ENCODE results near the gene CCDC88C.

Gene CCDC88C

DNA sequence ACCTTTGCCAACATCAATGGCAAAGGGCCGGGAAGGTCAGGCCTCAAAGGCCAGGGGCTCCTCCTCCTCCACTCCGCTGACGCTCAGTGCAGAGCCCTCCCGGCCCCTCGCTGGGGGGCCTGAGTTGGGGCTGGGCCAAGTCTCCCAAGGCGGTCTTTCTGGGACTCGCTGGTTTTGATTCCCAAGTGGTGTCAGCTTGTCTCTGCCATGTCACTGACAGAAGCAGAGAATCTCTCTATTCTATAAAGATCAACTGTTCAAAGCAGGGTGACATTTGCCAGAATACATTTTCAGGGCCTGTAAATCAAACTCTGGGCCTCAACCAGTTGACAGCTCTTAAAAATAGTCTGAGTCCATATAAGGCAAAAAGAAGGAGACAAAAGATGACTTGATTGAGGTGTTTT is 75.9 kb downstream of the CCDC88C start:
- H3K4me3 ChIP-seq (ENCODE audit: low read length), result no peak overlapping the region
- no peak for TF ChIP-seq CTCF (conservative IDR thresholded peaks at IDR 0.05; ENCODE audit: low read depth, low read length)
- DNase-seq (ENCODE audit: low read depth), result no peak

DNA sequence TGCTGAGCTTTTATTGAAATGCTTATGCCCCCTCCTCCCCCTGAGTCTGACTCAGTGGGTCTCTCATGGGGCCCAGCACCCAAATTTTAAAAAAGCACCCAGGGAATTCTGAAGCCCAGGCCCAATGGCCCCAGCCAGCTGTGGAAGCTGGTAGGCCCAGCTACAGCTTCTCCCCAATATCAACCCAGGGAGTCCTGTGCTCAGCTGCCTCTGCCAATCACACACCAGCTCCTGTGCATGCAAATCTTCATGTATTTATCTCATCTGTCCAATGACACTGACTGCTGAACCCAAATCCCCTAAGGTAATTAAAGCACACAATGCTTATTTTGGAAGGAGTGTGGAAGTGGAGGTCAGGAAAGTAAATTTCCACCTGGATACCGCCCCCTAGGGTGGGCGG is 76.3 kb downstream of the CCDC88C start:
- no peak for TF ChIP-seq CTCF (conservative IDR thresholded peaks at IDR 0.05; ENCODE audit: low read depth, low read length)
- no peak overlapping the region for H3K4me3 ChIP-seq (ENCODE audit: low read length)
- DNase-seq (ENCODE audit: low read depth), result no peak

DNA sequence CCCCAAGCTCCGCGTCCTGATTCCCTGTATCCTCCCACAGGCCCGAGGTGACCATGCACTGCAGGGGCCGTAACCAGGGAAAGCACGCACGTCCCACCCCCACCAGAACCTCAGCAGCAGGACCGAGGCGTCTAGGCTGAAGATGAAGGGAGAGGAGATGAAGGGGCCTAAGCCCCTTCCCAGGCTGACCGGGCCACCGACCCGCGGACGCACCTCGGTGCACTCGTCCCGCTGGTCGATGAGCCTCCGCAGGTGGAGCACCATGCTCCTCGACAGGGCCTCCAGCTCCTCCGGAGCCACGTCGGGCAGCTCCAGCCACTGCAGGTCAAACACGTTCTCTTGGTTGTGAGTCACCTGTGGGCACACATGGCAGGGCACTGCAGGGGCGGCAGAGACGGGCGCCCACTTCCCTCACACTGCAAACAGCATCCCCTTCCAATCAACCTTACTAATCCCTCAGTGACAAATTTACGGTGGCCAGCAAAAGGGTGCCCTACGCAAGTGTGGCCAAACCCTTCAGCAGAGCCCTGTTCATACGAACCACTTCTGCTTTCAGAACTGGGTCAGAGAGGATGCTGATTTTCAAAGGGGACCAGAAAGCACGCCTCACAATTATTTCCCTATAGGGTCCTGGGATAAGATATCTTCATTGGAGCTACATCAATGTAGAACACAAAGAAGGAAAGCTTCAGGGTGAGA is 77.8 kb downstream of the CCDC88C start:
- no peak overlapping the region for H3K4me3 ChIP-seq (ENCODE audit: low read length)
- TF ChIP-seq CTCF (conservative IDR thresholded peaks at IDR 0.05; ENCODE audit: low read depth, low read length), result no peak
- no peak for DNase-seq (ENCODE audit: low read depth)

- DNase-seq (ENCODE audit: low read depth), result no peak
- no peak for TF ChIP-seq CTCF (conservative IDR thresholded peaks at IDR 0.05; ENCODE audit: low read depth, low read length)
- no peak overlapping the region for H3K4me3 ChIP-seq (ENCODE audit: low read length)
Observed at GRCh38 chr14:91339076-91339475, 78.5 kb downstream of the CCDC88C start.

GRCh38 chr14:91338379-91338778 is 79.2 kb downstream of the CCDC88C start:
- TF ChIP-seq CTCF (conservative IDR thresholded peaks at IDR 0.05; ENCODE audit: low read depth, low read length), result no peak
- H3K4me3 ChIP-seq (ENCODE audit: low read length), result no peak overlapping the region
- no peak for DNase-seq (ENCODE audit: low read depth)

DNA sequence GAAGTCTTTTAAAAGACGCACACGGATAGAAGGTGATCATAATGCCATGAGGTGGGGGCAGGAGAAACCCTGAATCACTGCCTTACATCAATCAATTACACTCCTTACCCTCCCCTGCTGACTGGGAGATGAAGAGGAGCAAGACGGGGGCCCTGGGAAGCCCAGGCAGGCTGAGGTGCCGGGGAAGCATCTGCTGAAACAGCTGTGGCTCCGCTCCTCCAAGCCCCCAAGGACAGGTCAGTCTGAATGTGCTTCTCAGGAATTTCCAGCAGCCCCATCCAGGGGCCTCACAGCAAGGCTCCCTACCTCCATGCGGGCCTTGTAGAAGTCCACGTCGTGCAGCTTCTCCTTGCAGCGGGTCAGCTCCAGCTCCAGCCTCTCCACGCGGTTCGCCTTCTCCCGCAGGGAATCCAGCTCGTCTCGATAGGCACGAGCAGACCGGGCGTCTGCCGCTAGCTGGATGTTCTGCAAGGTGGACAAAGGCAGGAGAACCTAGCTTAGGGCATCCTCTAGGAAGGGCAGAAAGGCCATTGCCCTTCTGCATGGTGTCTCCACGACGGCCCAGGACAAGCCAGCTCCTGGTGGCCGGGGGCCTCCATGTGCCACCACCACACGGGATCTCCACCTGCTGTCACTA is 79.8 kb downstream of the CCDC88C start:
- TF ChIP-seq CTCF (conservative IDR thresholded peaks at IDR 0.05; ENCODE audit: low read depth, low read length), result no peak
- no peak for DNase-seq (ENCODE audit: low read depth)
- no peak overlapping the region for H3K4me3 ChIP-seq (ENCODE audit: low read length)

GRCh38 chr14:91336093-91336450 is 81.5 kb downstream of the CCDC88C start:
- no peak for DNase-seq (ENCODE audit: low read depth)
- no peak overlapping the region for H3K4me3 ChIP-seq (ENCODE audit: low read length)
- TF ChIP-seq CTCF (conservative IDR thresholded peaks at IDR 0.05; ENCODE audit: low read depth, low read length), result no peak
